WTC11 (cell line): ENCODE results near the gene DGKH. TPM values are rescaled to one million over a fixed set of nuclear protein-coding genes. Genes with fewer than 3 reads are reported as not detected.

Experiments used
- ATAC-seq: fragments of 200-7000 bp; cut with Tn5 transposase; 2 replicates; pipeline ENCODE4 v1.10.0; 2021; ENCODE audit warnings: mild to moderate bottlenecking, moderate library complexity
- CTCF ChIA-PET: fragments of 300-600 bp; sonication (Branson Sonifier 250); formaldehyde crosslinking; loops from one replicate; lab custom pipeline; 2021; ENCODE audit warnings: antibody characterized with exemption; lab: Charles Lee
- POLR2A ChIA-PET: fragments of 350-600 bp; sonication (Branson Sonifier 250); formaldehyde crosslinking; loops from one replicate; lab custom pipeline; 2021; ENCODE audit warnings: antibody characterized with exemption; lab: Charles Lee
- DNase-seq: peaks from one replicate; pipeline ENCODE4 v3.0.0; 2021; ENCODE audit warnings: low spot score
- H3K27ac Mint-ChIP-seq: 2 replicates; pipeline ENCODE4 v1.8.0; 2021; ENCODE audit warnings: mixed read lengths
- H3K27me3 Mint-ChIP-seq: 2 replicates; pipeline ENCODE4 v1.8.0; 2021; ENCODE audit warnings: low read depth, mild to moderate bottlenecking, moderate library complexity, mixed read lengths
- H3K36me3 Mint-ChIP-seq: 2 replicates; pipeline ENCODE4 v1.8.0; 2021; ENCODE audit warnings: mixed read lengths
- H3K4me1 Mint-ChIP-seq: 2 replicates; pipeline ENCODE4 v1.8.0; 2022; ENCODE audit warnings: mixed read lengths
- H3K4me3 Mint-ChIP-seq: 2 replicates; pipeline ENCODE4 v1.8.0; 2021; ENCODE audit warnings: mild to moderate bottlenecking, moderate library complexity, mixed read lengths
- H3K9me3 Mint-ChIP-seq: 2 replicates; pipeline ENCODE4 v1.8.0; 2021; ENCODE audit warnings: mixed read lengths
- CREB1 ChIP-seq: sonication (generic); formaldehyde crosslinking; IDR thresholded peaks from 2 replicates; pipeline ENCODE4 v1.8.0; 2023; ENCODE audit warnings: mild to moderate bottlenecking, missing genetic modification reagents
- IRF2 ChIP-seq: sonication (generic); formaldehyde crosslinking; IDR thresholded peaks from 2 replicates; pipeline ENCODE4 v1.8.0; 2022; ENCODE audit warnings: low read depth, missing genetic modification reagents, borderline replicate concordance
- MXD4 ChIP-seq: fragments of 250-450 bp; sonication (Bioruptor Pico); IDR thresholded peaks from 2 replicates; pipeline ENCODE4 v1.8.0; 2021; ENCODE audit warnings: mild to moderate bottlenecking, moderate library complexity, borderline replicate concordance
- NFE2L1 ChIP-seq: sonication (generic); formaldehyde crosslinking; IDR thresholded peaks from 2 replicates; pipeline ENCODE4 v1.8.1; 2023; ENCODE audit warnings: missing genetic modification reagents
- SMAD4 ChIP-seq: sonication (generic); formaldehyde crosslinking; IDR thresholded peaks from 2 replicates; pipeline ENCODE4 v1.8.0; 2022; ENCODE audit warnings: mild to moderate bottlenecking, missing genetic modification reagents
- total RNA-seq: library from RNA; stranded (reverse); gene quantifications from 3 replicates; pipeline ENCODE4 v1.2.3, GENCODE V29; 2021
- TF ChIP-seq, protein P1 (sequence below): fragments of 250-450 bp; sonication (Bioruptor Pico); IDR thresholded peaks from 2 replicates; pipeline ENCODE4 v1.9.0; 2021; ENCODE audit warnings: mild to moderate bottlenecking, borderline replicate concordance
- TF ChIP-seq, protein P2 (sequence below): sonication (generic); formaldehyde crosslinking; IDR thresholded peaks from 2 replicates; pipeline ENCODE4 v1.8.0; 2022; ENCODE audit warnings: mild to moderate bottlenecking, missing genetic modification reagents
- TF ChIP-seq, protein P3 (sequence below): fragments of 200-600 bp; IDR thresholded peaks from 2 replicates; pipeline ENCODE4 v1.8.0; 2022; ENCODE audit warnings: antibody characterized with exemption
- TF ChIP-seq, protein P4 (sequence below): sonication (generic); formaldehyde crosslinking; IDR thresholded peaks from 2 replicates; pipeline ENCODE4 v1.8.0; 2022; ENCODE audit warnings: mild to moderate bottlenecking, missing genetic modification reagents
- TF ChIP-seq, protein P5 (sequence below): fragments of 250-450 bp; sonication (Bioruptor Pico); conservative IDR thresholded peaks from 2 replicates; pipeline ENCODE4 v1.9.0; 2021; ENCODE audit warnings: mild to moderate bottlenecking
- TF ChIP-seq, protein P6 (sequence below): sonication (generic); formaldehyde crosslinking; IDR thresholded peaks from 2 replicates; pipeline ENCODE4 v1.8.1; 2023; ENCODE audit warnings: mild to moderate bottlenecking, moderate library complexity, missing genetic modification reagents
- TF ChIP-seq, protein P7 (sequence below): sonication (generic); formaldehyde crosslinking; IDR thresholded peaks from 2 replicates; pipeline ENCODE4 v1.8.0; 2023; ENCODE audit warnings: mild to moderate bottlenecking, missing genetic modification reagents

The DGKH gene
- total RNA-seq, 1 experiment from 2014 or later: 7.6 TPM

DNA sequence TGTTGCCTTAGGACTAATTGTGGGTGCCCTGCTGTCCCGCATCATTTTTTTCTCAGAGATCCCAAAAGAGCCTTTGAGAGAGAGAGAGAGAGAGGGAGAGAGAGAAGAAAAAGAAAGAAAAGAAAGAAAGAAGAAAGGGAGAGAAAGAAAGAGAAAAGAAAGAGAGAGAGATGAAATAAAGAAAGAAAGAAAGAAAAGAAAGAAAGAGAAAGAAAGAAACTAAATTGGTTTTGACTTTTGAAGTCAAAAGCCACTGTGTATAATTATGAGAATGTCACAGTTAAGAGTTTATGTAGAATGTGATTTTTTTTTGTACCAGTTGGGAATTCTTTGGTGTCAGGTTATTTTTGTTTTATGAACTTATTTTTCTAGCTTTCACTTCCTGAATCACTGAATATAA, 180.1 kb downstream of the DGKH start (continued):
- TF ChIP-seq, protein P1, sequence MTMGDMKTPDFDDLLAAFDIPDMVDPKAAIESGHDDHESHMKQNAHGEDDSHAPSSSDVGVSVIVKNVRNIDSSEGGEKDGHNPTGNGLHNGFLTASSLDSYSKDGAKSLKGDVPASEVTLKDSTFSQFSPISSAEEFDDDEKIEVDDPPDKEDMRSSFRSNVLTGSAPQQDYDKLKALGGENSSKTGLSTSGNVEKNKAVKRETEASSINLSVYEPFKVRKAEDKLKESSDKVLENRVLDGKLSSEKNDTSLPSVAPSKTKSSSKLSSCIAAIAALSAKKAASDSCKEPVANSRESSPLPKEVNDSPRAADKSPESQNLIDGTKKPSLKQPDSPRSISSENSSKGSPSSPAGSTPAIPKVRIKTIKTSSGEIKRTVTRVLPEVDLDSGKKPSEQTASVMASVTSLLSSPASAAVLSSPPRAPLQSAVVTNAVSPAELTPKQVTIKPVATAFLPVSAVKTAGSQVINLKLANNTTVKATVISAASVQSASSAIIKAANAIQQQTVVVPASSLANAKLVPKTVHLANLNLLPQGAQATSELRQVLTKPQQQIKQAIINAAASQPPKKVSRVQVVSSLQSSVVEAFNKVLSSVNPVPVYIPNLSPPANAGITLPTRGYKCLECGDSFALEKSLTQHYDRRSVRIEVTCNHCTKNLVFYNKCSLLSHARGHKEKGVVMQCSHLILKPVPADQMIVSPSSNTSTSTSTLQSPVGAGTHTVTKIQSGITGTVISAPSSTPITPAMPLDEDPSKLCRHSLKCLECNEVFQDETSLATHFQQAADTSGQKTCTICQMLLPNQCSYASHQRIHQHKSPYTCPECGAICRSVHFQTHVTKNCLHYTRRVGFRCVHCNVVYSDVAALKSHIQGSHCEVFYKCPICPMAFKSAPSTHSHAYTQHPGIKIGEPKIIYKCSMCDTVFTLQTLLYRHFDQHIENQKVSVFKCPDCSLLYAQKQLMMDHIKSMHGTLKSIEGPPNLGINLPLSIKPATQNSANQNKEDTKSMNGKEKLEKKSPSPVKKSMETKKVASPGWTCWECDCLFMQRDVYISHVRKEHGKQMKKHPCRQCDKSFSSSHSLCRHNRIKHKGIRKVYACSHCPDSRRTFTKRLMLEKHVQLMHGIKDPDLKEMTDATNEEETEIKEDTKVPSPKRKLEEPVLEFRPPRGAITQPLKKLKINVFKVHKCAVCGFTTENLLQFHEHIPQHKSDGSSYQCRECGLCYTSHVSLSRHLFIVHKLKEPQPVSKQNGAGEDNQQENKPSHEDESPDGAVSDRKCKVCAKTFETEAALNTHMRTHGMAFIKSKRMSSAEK (CRISPR knock-in tag): no peak
- TF ChIP-seq, protein P2, sequence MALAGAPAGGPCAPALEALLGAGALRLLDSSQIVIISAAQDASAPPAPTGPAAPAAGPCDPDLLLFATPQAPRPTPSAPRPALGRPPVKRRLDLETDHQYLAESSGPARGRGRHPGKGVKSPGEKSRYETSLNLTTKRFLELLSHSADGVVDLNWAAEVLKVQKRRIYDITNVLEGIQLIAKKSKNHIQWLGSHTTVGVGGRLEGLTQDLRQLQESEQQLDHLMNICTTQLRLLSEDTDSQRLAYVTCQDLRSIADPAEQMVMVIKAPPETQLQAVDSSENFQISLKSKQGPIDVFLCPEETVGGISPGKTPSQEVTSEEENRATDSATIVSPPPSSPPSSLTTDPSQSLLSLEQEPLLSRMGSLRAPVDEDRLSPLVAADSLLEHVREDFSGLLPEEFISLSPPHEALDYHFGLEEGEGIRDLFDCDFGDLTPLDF: no peak
- TF ChIP-seq, protein P3, sequence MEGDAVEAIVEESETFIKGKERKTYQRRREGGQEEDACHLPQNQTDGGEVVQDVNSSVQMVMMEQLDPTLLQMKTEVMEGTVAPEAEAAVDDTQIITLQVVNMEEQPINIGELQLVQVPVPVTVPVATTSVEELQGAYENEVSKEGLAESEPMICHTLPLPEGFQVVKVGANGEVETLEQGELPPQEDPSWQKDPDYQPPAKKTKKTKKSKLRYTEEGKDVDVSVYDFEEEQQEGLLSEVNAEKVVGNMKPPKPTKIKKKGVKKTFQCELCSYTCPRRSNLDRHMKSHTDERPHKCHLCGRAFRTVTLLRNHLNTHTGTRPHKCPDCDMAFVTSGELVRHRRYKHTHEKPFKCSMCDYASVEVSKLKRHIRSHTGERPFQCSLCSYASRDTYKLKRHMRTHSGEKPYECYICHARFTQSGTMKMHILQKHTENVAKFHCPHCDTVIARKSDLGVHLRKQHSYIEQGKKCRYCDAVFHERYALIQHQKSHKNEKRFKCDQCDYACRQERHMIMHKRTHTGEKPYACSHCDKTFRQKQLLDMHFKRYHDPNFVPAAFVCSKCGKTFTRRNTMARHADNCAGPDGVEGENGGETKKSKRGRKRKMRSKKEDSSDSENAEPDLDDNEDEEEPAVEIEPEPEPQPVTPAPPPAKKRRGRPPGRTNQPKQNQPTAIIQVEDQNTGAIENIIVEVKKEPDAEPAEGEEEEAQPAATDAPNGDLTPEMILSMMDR: no peak
- TF ChIP-seq, protein P4, sequence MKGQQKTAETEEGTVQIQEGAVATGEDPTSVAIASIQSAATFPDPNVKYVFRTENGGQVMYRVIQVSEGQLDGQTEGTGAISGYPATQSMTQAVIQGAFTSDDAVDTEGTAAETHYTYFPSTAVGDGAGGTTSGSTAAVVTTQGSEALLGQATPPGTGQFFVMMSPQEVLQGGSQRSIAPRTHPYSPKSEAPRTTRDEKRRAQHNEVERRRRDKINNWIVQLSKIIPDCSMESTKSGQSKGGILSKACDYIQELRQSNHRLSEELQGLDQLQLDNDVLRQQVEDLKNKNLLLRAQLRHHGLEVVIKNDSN (CRISPR knock-in tag): no peak

DNA sequence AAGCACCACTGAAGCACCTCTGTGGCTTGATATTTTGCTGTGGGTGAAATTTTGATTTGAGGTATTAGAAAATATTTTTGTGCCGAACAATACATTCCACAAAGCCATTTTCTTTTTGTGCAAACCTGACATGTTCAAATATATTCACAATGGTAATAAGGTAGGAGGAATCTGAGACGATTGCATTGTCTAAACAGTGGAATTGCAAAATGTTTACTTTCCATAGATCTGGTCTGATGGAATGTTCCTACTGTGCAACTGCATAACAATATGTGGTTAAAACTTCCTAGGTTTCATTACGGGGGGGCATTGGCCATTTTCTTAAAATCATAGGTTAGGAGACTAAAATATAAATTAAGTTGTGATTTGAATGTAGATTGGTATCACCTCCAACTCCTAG, 180.8 kb downstream of the DGKH start:
- CTCF ChIA-PET: no interaction called here
- ATAC-seq (no peak), DNase-seq (no peak)
- Mint-ChIP-seq H3K4me3 (no peak overlapping the region), H3K27ac (no peak overlapping the region), H3K4me1 (peaks cover 9% of the 10 kb centered on the region), H3K9me3 (0 out of 2 replicates have a peak, but pooled peaks cover 4% of the 10 kb centered on the region), H3K27me3 (no peaks in the 10 kb centered on the region), H3K36me3 (peaks cover 12% of the 10 kb centered on the region)
- TF ChIP-seq CREB1 (CRISPR knock-in tag) (no peak), IRF2 (no peak), SMAD4 (CRISPR knock-in tag) (no peak), MXD4 (CRISPR knock-in tag) (no peak), NFE2L1 (CRISPR knock-in tag) (no peak)
- TF ChIP-seq, protein P5, sequence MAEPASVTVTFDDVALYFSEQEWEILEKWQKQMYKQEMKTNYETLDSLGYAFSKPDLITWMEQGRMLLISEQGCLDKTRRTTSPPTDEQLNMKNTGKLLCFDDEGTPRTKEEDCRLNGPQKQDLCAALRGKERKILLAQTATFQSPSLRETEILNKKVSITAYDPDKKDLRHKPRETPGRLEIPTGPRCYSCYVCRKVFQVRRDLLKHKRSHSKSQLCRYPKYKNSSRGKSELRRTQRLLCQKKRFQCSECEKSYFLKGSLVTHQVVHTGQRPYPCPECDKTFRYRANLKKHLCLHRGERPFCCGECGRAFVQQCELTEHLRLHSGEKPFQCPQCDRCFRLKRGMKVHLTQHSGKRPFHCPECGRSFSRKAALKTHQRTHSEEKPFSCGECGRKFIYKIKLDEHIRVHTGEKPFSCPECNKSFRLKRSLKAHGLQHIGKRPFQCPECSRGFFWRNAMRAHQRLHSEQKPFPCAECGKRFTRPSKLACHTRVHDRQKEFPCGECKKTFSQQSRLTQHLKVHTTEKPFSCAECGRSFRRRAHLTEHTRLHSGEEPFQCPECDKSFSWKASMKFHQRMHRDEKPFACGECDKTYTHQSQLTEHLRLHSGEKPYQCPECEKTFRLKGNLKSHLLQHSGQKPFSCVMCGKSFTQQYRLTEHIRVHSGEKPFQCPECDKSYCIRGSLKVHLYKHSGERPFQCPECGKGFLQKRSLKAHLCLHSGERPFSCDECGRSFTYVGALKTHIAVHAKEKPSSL (CRISPR knock-in tag): no peak
- TF ChIP-seq, protein P6, sequence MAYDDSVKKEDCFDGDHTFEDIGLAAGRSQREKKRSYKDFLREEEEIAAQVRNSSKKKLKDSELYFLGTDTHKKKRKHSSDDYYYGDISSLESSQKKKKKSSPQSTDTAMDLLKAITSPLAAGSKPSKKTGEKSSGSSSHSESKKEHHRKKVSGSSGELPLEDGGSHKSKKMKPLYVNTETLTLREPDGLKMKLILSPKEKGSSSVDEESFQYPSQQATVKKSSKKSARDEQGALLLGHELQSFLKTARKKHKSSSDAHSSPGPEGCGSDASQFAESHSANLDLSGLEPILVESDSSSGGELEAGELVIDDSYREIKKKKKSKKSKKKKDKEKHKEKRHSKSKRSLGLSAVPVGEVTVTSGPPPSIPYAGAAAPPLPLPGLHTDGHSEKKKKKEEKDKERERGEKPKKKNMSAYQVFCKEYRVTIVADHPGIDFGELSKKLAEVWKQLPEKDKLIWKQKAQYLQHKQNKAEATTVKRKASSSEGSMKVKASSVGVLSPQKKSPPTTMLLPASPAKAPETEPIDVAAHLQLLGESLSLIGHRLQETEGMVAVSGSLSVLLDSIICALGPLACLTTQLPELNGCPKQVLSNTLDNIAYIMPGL: no peak
- TF ChIP-seq, protein P7, sequence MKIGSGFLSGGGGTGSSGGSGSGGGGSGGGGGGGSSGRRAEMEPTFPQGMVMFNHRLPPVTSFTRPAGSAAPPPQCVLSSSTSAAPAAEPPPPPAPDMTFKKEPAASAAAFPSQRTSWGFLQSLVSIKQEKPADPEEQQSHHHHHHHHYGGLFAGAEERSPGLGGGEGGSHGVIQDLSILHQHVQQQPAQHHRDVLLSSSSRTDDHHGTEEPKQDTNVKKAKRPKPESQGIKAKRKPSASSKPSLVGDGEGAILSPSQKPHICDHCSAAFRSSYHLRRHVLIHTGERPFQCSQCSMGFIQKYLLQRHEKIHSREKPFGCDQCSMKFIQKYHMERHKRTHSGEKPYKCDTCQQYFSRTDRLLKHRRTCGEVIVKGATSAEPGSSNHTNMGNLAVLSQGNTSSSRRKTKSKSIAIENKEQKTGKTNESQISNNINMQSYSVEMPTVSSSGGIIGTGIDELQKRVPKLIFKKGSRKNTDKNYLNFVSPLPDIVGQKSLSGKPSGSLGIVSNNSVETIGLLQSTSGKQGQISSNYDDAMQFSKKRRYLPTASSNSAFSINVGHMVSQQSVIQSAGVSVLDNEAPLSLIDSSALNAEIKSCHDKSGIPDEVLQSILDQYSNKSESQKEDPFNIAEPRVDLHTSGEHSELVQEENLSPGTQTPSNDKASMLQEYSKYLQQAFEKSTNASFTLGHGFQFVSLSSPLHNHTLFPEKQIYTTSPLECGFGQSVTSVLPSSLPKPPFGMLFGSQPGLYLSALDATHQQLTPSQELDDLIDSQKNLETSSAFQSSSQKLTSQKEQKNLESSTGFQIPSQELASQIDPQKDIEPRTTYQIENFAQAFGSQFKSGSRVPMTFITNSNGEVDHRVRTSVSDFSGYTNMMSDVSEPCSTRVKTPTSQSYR (CRISPR knock-in tag): no peak
- POLR2A ChIA-PET: no interaction called here
